Kidney (tissue), 14 donors: ENCODE measurements around the gene ERGIC1. TPM values are rescaled to one million over a fixed set of nuclear protein-coding genes. Genes with fewer than 3 reads are reported as not detected.

Experiments used
- DNase-seq, 5 donors: peaks; one replicate each; pipeline ENCODE4 v3.0.0-alpha.2; 2013 to 2020
- FAIRE-seq: peaks from 2 replicates; lab custom pipeline; 2012; peaks lifted over from hg19 to GRCh38; lab: Jason Lieb, UNC
- H3K27ac ChIP-seq, 2 donors: one replicate each; pipeline ENCODE4 v1.7.0; 2013; ENCODE audit warnings: low read depth in 2 of 2, low read length in 2 of 2, inconsistent platforms in 1 of 2
- H3K27me3 ChIP-seq: one replicate; pipeline ENCODE4 v1.7.1; 2013; ENCODE audit warnings: low read length, inconsistent platforms; ENCODE audit not compliant: control insufficient read depth, insufficient read depth
- H3K36me3 ChIP-seq, 3 donors: one replicate each; pipeline versions ENCODE4 v1.7.0 to v1.7.1; 2013; ENCODE audit warnings: low read length in 3 of 3, control low read depth in 1 of 3, inconsistent platforms in 1 of 3; ENCODE audit not compliant: insufficient read depth in 3 of 3, control insufficient read depth in 2 of 3
- H3K4me1 ChIP-seq, 3 donors: one replicate each; pipeline versions ENCODE4 v1.7.0 to v1.7.1; 2013; ENCODE audit warnings: low read length in 3 of 3, inconsistent platforms in 1 of 3, low read depth in 1 of 3; ENCODE audit not compliant: control insufficient read depth in 2 of 3, insufficient read depth in 2 of 3
- H3K4me3 ChIP-seq, 3 donors: one replicate each; pipeline versions ENCODE4 v1.7.0 to v1.8.1; 2013; ENCODE audit warnings: low read length in 3 of 3, control low read depth in 1 of 3, inconsistent platforms in 1 of 3
- H3K9ac ChIP-seq, 3 donors: one replicate each; pipeline versions ENCODE4 v1.7.0 to v1.7.1; 2013; ENCODE audit warnings: low read length in 3 of 3, control low read depth in 1 of 3, inconsistent platforms in 1 of 3
- H3K9me3 ChIP-seq, 3 donors: one replicate each; pipeline versions ENCODE4 v1.7.0 to v1.7.1; 2013; ENCODE audit warnings: low read length in 3 of 3, control low read depth in 1 of 3, inconsistent platforms in 1 of 3; ENCODE audit not compliant: control insufficient read depth in 2 of 3, insufficient read depth in 1 of 3
- intact Hi-C: fragments of 100-400 bp; cut with DNase I; formaldehyde crosslinking; loops from one replicate; pipeline ENCODE4 v1.11.1; 2022
- polyA plus RNA-seq: library from polyadenylated mRNA; stranded (reverse); fragments of 350-450 nt; fragmentation: Illumina TruSeq; extraction: RNeasy Lipid Tissue Mini Kit (QIAGEN cat#74804); gene quantifications from one replicate; pipeline ENCODE4 v1.2.3, GENCODE V29; 2014; ENCODE audit warnings: low read depth, low replicate concordance; ENCODE audit not compliant: insufficient read depth
- total RNA-seq: library from RNA; stranded (reverse); fragmentation: NEBNext Ultra II Directional; extraction: Animal tissue kit (Norgen Biotek cat#: 25700); gene quantifications from one replicate; pipeline ENCODE4 v1.2.1, GENCODE V29; 2021
- TF ChIP-seq, protein P1 (sequence below): IDR thresholded peaks from 3 replicates; pipeline ENCODE4 v1.5.1; 2012; ENCODE audit warnings: mild to moderate bottlenecking, moderate library complexity, borderline replicate concordance; ENCODE audit not compliant: insufficient read depth; ENCODE audit errors: extremely low read depth
- donor health status: control.
- donor health status: control.
- donor health status: control.
- donor health status: control.
- donor health status: control.
- donor health status: DM: yes; HTN: yes; CAD: no.
- donor health status: Normal renal cell carcinoma (clear cell type).

ERGIC1 gene
- total and polyA plus RNA-seq, 2 donors from 2014 or later: 88.0 to 183 TPM

DNA sequence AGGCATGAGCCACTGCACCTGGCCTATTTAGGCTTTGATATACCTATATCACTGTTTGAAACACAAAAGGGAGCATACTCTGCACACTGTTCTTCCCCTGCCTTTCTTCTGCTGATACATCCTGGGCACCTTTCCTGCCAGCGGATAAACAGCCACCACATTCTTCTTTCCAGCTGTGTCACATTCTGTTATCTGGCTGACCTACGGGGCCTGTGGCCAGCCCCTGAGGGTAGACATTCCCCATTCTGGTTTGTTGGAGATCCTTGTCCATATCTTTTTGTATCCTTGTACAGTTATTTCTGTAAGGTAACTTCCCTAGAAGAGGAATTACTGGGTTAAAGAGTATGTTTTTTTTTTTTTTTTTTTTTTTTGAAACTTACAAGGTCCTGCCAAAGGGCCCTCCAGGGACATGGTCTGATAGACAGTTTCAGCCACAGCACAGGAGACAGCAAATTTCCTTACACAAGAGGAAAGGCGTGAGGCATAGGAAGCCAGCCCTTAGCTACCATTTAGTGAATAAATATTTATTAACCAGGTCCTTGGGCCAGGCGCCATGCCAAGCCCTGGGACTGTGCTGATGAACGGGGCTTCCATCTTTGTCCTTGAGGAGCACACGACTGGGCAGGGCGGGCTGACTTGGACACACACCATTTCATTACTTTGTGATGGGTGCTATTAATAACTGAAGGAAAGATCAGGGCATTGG lies 57.8 kb downstream of the ERGIC1 start:
- intact Hi-C loops: no loop called here
- H3K27me3 ChIP-seq: no peaks in the 10 kb centered on the region
- H3K9ac ChIP-seq: peak overlapping the region in 1 of 3 donors; percentile 8
- H3K36me3 ChIP-seq: peaks cover 0 to 10% (median 2%) of the 10 kb centered on the region in 3 donors
- peak; percentile 68 for FAIRE-seq
- TF ChIP-seq, protein P1, sequence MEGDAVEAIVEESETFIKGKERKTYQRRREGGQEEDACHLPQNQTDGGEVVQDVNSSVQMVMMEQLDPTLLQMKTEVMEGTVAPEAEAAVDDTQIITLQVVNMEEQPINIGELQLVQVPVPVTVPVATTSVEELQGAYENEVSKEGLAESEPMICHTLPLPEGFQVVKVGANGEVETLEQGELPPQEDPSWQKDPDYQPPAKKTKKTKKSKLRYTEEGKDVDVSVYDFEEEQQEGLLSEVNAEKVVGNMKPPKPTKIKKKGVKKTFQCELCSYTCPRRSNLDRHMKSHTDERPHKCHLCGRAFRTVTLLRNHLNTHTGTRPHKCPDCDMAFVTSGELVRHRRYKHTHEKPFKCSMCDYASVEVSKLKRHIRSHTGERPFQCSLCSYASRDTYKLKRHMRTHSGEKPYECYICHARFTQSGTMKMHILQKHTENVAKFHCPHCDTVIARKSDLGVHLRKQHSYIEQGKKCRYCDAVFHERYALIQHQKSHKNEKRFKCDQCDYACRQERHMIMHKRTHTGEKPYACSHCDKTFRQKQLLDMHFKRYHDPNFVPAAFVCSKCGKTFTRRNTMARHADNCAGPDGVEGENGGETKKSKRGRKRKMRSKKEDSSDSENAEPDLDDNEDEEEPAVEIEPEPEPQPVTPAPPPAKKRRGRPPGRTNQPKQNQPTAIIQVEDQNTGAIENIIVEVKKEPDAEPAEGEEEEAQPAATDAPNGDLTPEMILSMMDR: no peak
- no peaks in the 10 kb centered on the region for H3K9me3 ChIP-seq
- no peak overlapping the region for H3K4me3 ChIP-seq
- peaks cover 8 to 24% (median 21%) of the 10 kb centered on the region in 3 donors for H3K4me1 ChIP-seq
- peak in 2 of 5 donors; percentile 75 to 88 for DNase-seq
- H3K27ac ChIP-seq: peak overlapping the region; percentile 86 to 92

DNA sequence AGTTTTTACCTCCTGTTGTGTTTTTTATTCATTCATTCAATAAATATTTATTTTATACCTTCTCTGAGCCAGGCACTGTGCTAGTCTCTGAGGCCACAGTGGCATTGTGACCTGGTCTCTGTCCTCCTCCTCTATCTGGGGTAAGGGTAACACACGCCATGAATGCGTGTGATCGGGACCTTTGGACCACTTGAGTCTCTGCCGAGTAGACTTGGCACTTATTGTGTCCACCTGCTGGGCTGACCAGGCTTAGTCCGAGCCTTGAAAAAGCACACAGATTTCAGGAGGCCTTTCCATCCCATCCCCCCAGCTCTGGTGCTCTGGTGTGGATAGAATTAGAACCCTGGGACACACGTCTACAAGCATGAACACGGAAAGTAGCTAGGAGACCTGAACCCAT lies 58.7 kb downstream of the ERGIC1 start:
- intact Hi-C loops: no loop called here
- Histone ChIP-seq H3K27ac (peak overlapping the region; percentile 86 to 92), H3K4me3 (no peak overlapping the region), H3K36me3 (peaks cover 0 to 10% (median 2%) of the 10 kb centered on the region in 3 donors), H3K27me3 (no peaks in the 10 kb centered on the region), H3K9me3 (no peaks in the 10 kb centered on the region), H3K4me1 (peaks cover 2 to 16% (median 15%) of the 10 kb centered on the region in 3 donors), H3K9ac (peak overlapping the region in 1 of 3 donors; percentile 8)
- FAIRE-seq: no peak
- DNase-seq: no peak
- TF ChIP-seq, protein P1: no peak

DNA sequence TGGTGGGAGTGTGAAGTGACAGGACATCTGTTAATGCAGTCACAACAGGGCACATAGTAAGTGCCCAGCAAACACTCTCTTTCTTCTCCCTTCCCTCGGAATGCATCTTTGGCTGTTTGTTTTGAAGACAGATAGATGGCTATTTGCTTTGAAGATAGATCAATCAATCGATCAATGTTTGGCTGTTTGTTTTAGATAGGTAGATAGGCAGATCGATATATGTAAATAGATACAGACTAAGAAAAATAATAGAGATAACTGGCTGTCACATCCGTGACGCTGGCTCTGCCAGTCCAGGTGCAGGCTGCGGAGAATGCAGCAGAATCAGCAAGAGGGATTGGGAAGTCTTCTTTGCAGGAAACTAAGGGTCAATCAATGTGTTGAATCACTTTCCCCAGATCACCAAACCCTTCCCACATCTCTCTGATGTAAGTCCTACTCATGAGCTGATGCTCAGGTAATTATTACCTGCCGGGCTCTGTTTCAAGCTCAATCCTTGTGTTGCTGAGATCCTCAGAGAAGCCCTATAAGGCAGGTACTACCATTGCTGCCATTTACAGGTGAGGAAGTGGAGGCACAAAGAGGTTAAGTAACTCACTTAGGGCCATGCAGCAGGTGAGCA lies 60.8 kb downstream of the ERGIC1 start:
- Histone ChIP-seq H3K36me3 (peaks cover 0 to 18% (median under 1%) of the 10 kb centered on the region in 3 donors), H3K4me3 (no peak overlapping the region), H3K9me3 (no peaks in the 10 kb centered on the region), H3K27me3 (no peaks in the 10 kb centered on the region), H3K4me1 (peaks cover 0 to 15% (median 15%) of the 10 kb centered on the region in 3 donors), H3K27ac (no peak overlapping the region), H3K9ac (no peak overlapping the region)
- intact Hi-C loops: no loop called here
- TF ChIP-seq, protein P1: no peak
- no peak for FAIRE-seq
- DNase-seq: no peak
